Fibroblast of lung (primary cell): ENCODE measurements around the gene FNDC11. TPM values are rescaled to one million over a fixed set of nuclear protein-coding genes. Genes with fewer than 3 reads are reported as not detected.
A peak's percentile ranks its signal among the peaks of the same experiment; 100 is the strongest.

ENCODE experiments used
- DNase-seq, 2 donors: peaks; one replicate each; pipeline versions ENCODE4 v3.0.0 to v3.0.0-alpha.2; 2010; ENCODE audit warnings: low read depth in 2 of 2
- H2AFZ ChIP-seq: 2 replicates; pipeline ENCODE4 v1.5.1; 2012; ENCODE audit warnings: low read length, control low read depth, inconsistent platforms
- H3K27ac ChIP-seq: 2 replicates; pipeline ENCODE4 v1.5.1; 2011; ENCODE audit warnings: low read length, control low read depth; ENCODE audit not compliant: insufficient read depth
- H3K27me3 ChIP-seq: 2 replicates; pipeline ENCODE4 v1.5.1; 2011; ENCODE audit warnings: mild to moderate bottlenecking, low read length; ENCODE audit not compliant: control insufficient read depth, insufficient read depth
- H3K36me3 ChIP-seq: 2 replicates; pipeline ENCODE4 v1.5.1; 2011; ENCODE audit warnings: low read length; ENCODE audit not compliant: control insufficient read depth, insufficient read depth
- H3K4me1 ChIP-seq: 2 replicates; pipeline ENCODE4 v1.5.1; 2011; ENCODE audit warnings: low read length; ENCODE audit not compliant: control insufficient read depth, insufficient read depth; ENCODE audit errors: extremely low read depth
- H3K4me2 ChIP-seq: 2 replicates; pipeline ENCODE4 v1.5.1; 2011; ENCODE audit warnings: low read length, control low read depth; ENCODE audit not compliant: insufficient read depth; ENCODE audit errors: extremely low read depth
- H3K4me3 ChIP-seq, 4 experiments: fragments of 200-600 bp in 1 of 4; sonication (generic) in 1 of 4; replicated peaks in 1 of 4; 2 replicates each; pipeline ENCODE4 v1.5.1; 2011 to 2016; ENCODE audit warnings: low read length in 4 of 4, low read depth in 3 of 4, mild to moderate bottlenecking in 3 of 4, control low read depth in 2 of 4, inconsistent platforms in 1 of 4, mixed read lengths in 1 of 4; ENCODE audit not compliant: insufficient read depth in 1 of 4; ENCODE audit errors: control extremely low read depth in 1 of 4
- H3K79me2 ChIP-seq: 2 replicates; pipeline ENCODE4 v1.5.1; 2012; ENCODE audit warnings: mild to moderate bottlenecking, low read length, inconsistent platforms; ENCODE audit not compliant: control insufficient read depth, insufficient read depth
- H3K9ac ChIP-seq: 2 replicates; pipeline ENCODE4 v1.5.1; 2011; ENCODE audit warnings: mild to moderate bottlenecking, low read length, control low read depth; ENCODE audit not compliant: insufficient read depth
- H3K9me3 ChIP-seq: 2 replicates; pipeline ENCODE4 v1.5.1; 2012; ENCODE audit warnings: low read depth, low read length; ENCODE audit not compliant: control insufficient read depth, insufficient read depth
- H4K20me1 ChIP-seq: 2 replicates; pipeline ENCODE4 v1.5.1; 2011; ENCODE audit warnings: low read length; ENCODE audit not compliant: control insufficient read depth, insufficient read depth; ENCODE audit errors: extremely low read depth
- CTCF ChIP-seq, 2 donors: IDR thresholded peaks in 1 of 2; conservative IDR thresholded peaks in 1 of 2; 1 replicate in 1 of 2; 2 replicates in 1 of 2; pipeline ENCODE4 v1.5.1; 2011 to 2012; ENCODE audit warnings: low read length in 2 of 2, control low read depth in 1 of 2, inconsistent platforms in 1 of 2, low read depth in 1 of 2, mild to moderate bottlenecking in 1 of 2
- EZH2 ChIP-seq: IDR thresholded peaks from 2 replicates; pipeline ENCODE4 v1.5.1; 2012; ENCODE audit warnings: low read length, control low read depth, mild to moderate bottlenecking; ENCODE audit errors: missing control alignments
- polyA plus RNA-seq, 2 donors: library from polyadenylated mRNA; depleted of rRNA in 1 of 2; stranded (reverse) in 1 of 2; unstranded in 1 of 2; fragments of >200 nt; gene quantifications; 2 replicates each; pipeline ENCODE4 v1.2.1, GENCODE V29; 2011 to 2012; ENCODE audit warnings: missing spikeins in 1 of 2
- total RNA-seq: library from RNA; depleted of rRNA; stranded (reverse); fragments of >200 nt; gene quantifications from 2 replicates; pipeline ENCODE4 v1.2.1, GENCODE V29; 2014

FNDC11 gene
- total and polyA plus RNA-seq, 2 donors (not counting 1 experiment from before 2014, with no cell fraction given), result 0.22 to 1.7 TPM

- H3K27ac ChIP-seq, result peak overlapping the region; percentile 79
- peak overlapping the region; percentile 81 for H3K9ac ChIP-seq
- H3K27me3 ChIP-seq, result no peaks in the 10 kb centered on the region
- DNase-seq, result no peak
- TF ChIP-seq CTCF (conservative IDR thresholded peaks at IDR 0.05 in 1 of 2, IDR thresholded peaks at IDR 0.05 in 1 of 2; ENCODE audit: low read depth in 1 of 2, low read length in 2 of 2) (no peak), EZH2 (no peak)
- peaks cover 14% of the 10 kb centered on the region for H3K79me2 ChIP-seq
- H3K4me3 ChIP-seq, result peak overlapping the region; percentile 69 to 92 (median 92)
- H3K9me3 ChIP-seq, result no peaks in the 10 kb centered on the region
- H3K4me2 ChIP-seq, result peak overlapping the region; percentile 75
- peaks cover 2% of the 10 kb centered on the region for H3K4me1 ChIP-seq
- H3K36me3 ChIP-seq, result peaks cover 5% of the 10 kb centered on the region
- H2AFZ ChIP-seq, result no peak overlapping the region
- no peaks in the 10 kb centered on the region for H4K20me1 ChIP-seq
Observed at GRCh38 chr20:63521602-63522001, 32.4 kb upstream of the FNDC11 start.

GRCh38 chr20:63522091-63522868 lies 31.7 kb upstream of the FNDC11 start:
- H3K27ac ChIP-seq, result no peak overlapping the region
- peak overlapping the region; percentile 20 to 92 (median 38) for H3K4me3 ChIP-seq
- TF ChIP-seq EZH2 (no peak), CTCF (conservative IDR thresholded peaks at IDR 0.05 in 1 of 2, IDR thresholded peaks at IDR 0.05 in 1 of 2; ENCODE audit: low read depth in 1 of 2, low read length in 2 of 2) (no peak)
- H3K27me3 ChIP-seq, result no peaks in the 10 kb centered on the region
- no peak for DNase-seq
- peaks cover 14% of the 10 kb centered on the region for H3K79me2 ChIP-seq
- no peaks in the 10 kb centered on the region for H4K20me1 ChIP-seq
- H3K9me3 ChIP-seq, result no peaks in the 10 kb centered on the region
- peaks cover 5% of the 10 kb centered on the region for H3K36me3 ChIP-seq
- peaks cover 2% of the 10 kb centered on the region for H3K4me1 ChIP-seq
- no peak overlapping the region for H3K9ac ChIP-seq
- peak overlapping the region; percentile 87 for H3K4me2 ChIP-seq
- no peak overlapping the region for H2AFZ ChIP-seq

- H3K4me1 ChIP-seq, result peaks cover 2% of the 10 kb centered on the region
- H4K20me1 ChIP-seq, result no peaks in the 10 kb centered on the region
- no peak overlapping the region for H3K4me2 ChIP-seq
- H3K9me3 ChIP-seq, result no peaks in the 10 kb centered on the region
- H3K27ac ChIP-seq, result no peak overlapping the region
- no peak for TF ChIP-seq EZH2
- TF ChIP-seq CTCF (conservative IDR thresholded peaks at IDR 0.05 in 1 of 2, IDR thresholded peaks at IDR 0.05 in 1 of 2; ENCODE audit: low read depth in 1 of 2, low read length in 2 of 2), result no peak
- H3K9ac ChIP-seq, result no peak overlapping the region
- H3K4me3 ChIP-seq, result no peak overlapping the region
- peaks cover 14% of the 10 kb centered on the region for H3K79me2 ChIP-seq
- H2AFZ ChIP-seq, result no peak overlapping the region
- no peaks in the 10 kb centered on the region for H3K27me3 ChIP-seq
- no peak for DNase-seq
- H3K36me3 ChIP-seq, result peaks cover 5% of the 10 kb centered on the region
Observed at GRCh38 chr20:63522981-63523611, 30.9 kb upstream of the FNDC11 start.
